SJSA1 (cell line): ENCODE data around the gene CTAGE4. TPM values are rescaled to one million over a fixed set of nuclear protein-coding genes. Genes with fewer than 3 reads are reported as not detected.
"Not testable (repeated sequence)": the region's sequence is repeated elsewhere in the genome, so short reads cannot be mapped to it uniquely, and the experiment has no call there.

ENCODE experiments used
- DNase-seq, 2 experiments: peaks; one replicate each; pipeline ENCODE4 v3.0.0-alpha.2; 2015 to 2020; ENCODE audit warnings: low spot score in 2 of 2, low read depth in 1 of 2
- H3K27ac ChIP-seq: fragments of 250-450 bp; sonication (Bioruptor Pico); 2 replicates; pipeline ENCODE4 v1.5.1; 2020; ENCODE audit warnings: mild to moderate bottlenecking, moderate library complexity
- H3K27me3 ChIP-seq: fragments of 250-450 bp; sonication (Bioruptor Pico); replicated peaks from 2 replicates; pipeline ENCODE4 v1.5.1; 2020; ENCODE audit warnings: mild to moderate bottlenecking, moderate library complexity
- H3K36me3 ChIP-seq: fragments of 250-450 bp; sonication (Bioruptor Pico); 2 replicates; pipeline ENCODE4 v1.5.1; 2020; ENCODE audit warnings: mild to moderate bottlenecking
- H3K4me1 ChIP-seq: fragments of 250-450 bp; sonication (Bioruptor Pico); replicated peaks from 2 replicates; pipeline ENCODE4 v1.6.1; 2021; ENCODE audit warnings: mild to moderate bottlenecking
- H3K4me3 ChIP-seq: fragments of 250-450 bp; sonication (Bioruptor Pico); 2 replicates; pipeline ENCODE4 v1.5.1; 2020; ENCODE audit warnings: mild to moderate bottlenecking
- H3K9me3 ChIP-seq: fragments of 250-450 bp; sonication (Bioruptor Pico); replicated peaks from 2 replicates; pipeline ENCODE4 v1.5.1; 2020; ENCODE audit warnings: mild to moderate bottlenecking
- total RNA-seq: library from RNA; depleted of rRNA; stranded (reverse); fragments of >200 nt; shearing (Covaris generic); gene quantifications from 2 replicates; pipeline ENCODE4 v1.2.3, GENCODE V29; 2014; rRNA removed

The CTAGE4 gene
- total RNA-seq: not detected in 2 replicates

GRCh38 chr7:144183166-144183565, at the start of gene CTAGE4:
Gene CTAGE4 (plus strand): TSS chr7:144183466. CDS start chr7:144183504, 38 bp downstream.
- not testable (repeated sequence) for H3K4me3 ChIP-seq, H3K27ac ChIP-seq, H3K4me1 ChIP-seq, H3K27me3 ChIP-seq, H3K36me3 ChIP-seq, H3K9me3 ChIP-seq, DNase-seq

GRCh38 chr7:144134116-144134515, 49.1 kb upstream of the CTAGE4 start:
- no peak for DNase-seq
- no peaks in the 10 kb centered on the region for H3K27me3 ChIP-seq
- H3K4me1 ChIP-seq: no peaks in the 10 kb centered on the region
- H3K36me3 ChIP-seq: no peaks in the 10 kb centered on the region
- no peaks in the 10 kb centered on the region for H3K9me3 ChIP-seq
- no peak overlapping the region for H3K4me3 ChIP-seq
- no peak overlapping the region for H3K27ac ChIP-seq

- DNase-seq: no peak
- no peaks in the 10 kb centered on the region for H3K36me3 ChIP-seq
These were observed 45.8 kb upstream of the CTAGE4 start for GRCh38 chr7:144137501-144137900.

GRCh38 chr7:144142187-144142586, 41.1 kb upstream of the CTAGE4 start:
- no peaks in the 10 kb centered on the region for H3K9me3 ChIP-seq
- no peaks in the 10 kb centered on the region for H3K4me1 ChIP-seq
- no peaks in the 10 kb centered on the region for H3K36me3 ChIP-seq
- H3K27me3 ChIP-seq: no peaks in the 10 kb centered on the region
- H3K4me3 ChIP-seq: no peak overlapping the region
- no peak for DNase-seq
- H3K27ac ChIP-seq: no peak overlapping the region

More at GRCh38 chr7:144137501-144137900, 45.8 kb upstream of the CTAGE4 start:
- no peak overlapping the region for H3K4me3 ChIP-seq
- H3K27me3 ChIP-seq: no peaks in the 10 kb centered on the region
- no peaks in the 10 kb centered on the region for H3K9me3 ChIP-seq
- H3K27ac ChIP-seq: no peak overlapping the region
- no peaks in the 10 kb centered on the region for H3K4me1 ChIP-seq

GRCh38 chr7:144144426-144144825, 38.8 kb upstream of the CTAGE4 start:
- Histone ChIP-seq H3K27ac (no peak overlapping the region), H3K9me3 (no peaks in the 10 kb centered on the region; the same call in 1 of the 2 replicates), H3K4me3 (no peak overlapping the region), H3K36me3 (no peaks in the 10 kb centered on the region), H3K27me3 (no peaks in the 10 kb centered on the region), H3K4me1 (no peaks in the 10 kb centered on the region)
- DNase-seq: no peak

- DNase-seq: no peak
- Histone ChIP-seq H3K9me3 (no peaks in the 10 kb centered on the region; the same call in 1 of the 2 replicates), H3K4me3 (no peak overlapping the region), H3K27me3 (no peaks in the 10 kb centered on the region), H3K4me1 (no peaks in the 10 kb centered on the region), H3K36me3 (no peaks in the 10 kb centered on the region), H3K27ac (no peak overlapping the region)
These were observed 34.9 kb upstream of the CTAGE4 start for GRCh38 chr7:144148224-144148827.

- no peaks in the 10 kb centered on the region for H3K9me3 ChIP-seq
- H3K27me3 ChIP-seq: no peaks in the 10 kb centered on the region
- no peak overlapping the region for H3K4me3 ChIP-seq
- no peak for DNase-seq
- H3K27ac ChIP-seq: no peak overlapping the region
- no peaks in the 10 kb centered on the region for H3K36me3 ChIP-seq
- no peaks in the 10 kb centered on the region for H3K4me1 ChIP-seq
These were observed 24.4 kb upstream of the CTAGE4 start for GRCh38 chr7:144158861-144159260.

GRCh38 chr7:144164784-144165183, 18.5 kb upstream of the CTAGE4 start:
- Histone ChIP-seq H3K27me3 (no peaks in the 10 kb centered on the region), H3K27ac (no peak overlapping the region), H3K36me3 (no peaks in the 10 kb centered on the region), H3K4me1 (no peaks in the 10 kb centered on the region), H3K9me3 (no peaks in the 10 kb centered on the region), H3K4me3 (no peak overlapping the region)
- no peak for DNase-seq

GRCh38 chr7:144171594-144172350, 11.5 kb upstream of the CTAGE4 start:
- H3K36me3 ChIP-seq, H3K27ac ChIP-seq: not testable (repeated sequence)

GRCh38 chr7:144174613-144175012, 8.7 kb upstream of the CTAGE4 start:
- Histone ChIP-seq H3K9me3 (no peaks in the 10 kb centered on the region), H3K4me1 (no peaks in the 10 kb centered on the region), H3K27me3 (no peaks in the 10 kb centered on the region; the same call in 1 of the 2 replicates), H3K4me3 (no peak overlapping the region), H3K27ac (no peak overlapping the region), H3K36me3 (no peaks in the 10 kb centered on the region)
- DNase-seq: no peak

More at GRCh38 chr7:144171594-144172350, 11.5 kb upstream of the CTAGE4 start:
- DNase-seq, H3K4me1 ChIP-seq, H3K9me3 ChIP-seq, H3K4me3 ChIP-seq, H3K27me3 ChIP-seq: not testable (repeated sequence)

- not testable (repeated sequence) for DNase-seq, H3K9me3 ChIP-seq, H3K27ac ChIP-seq, H3K4me1 ChIP-seq, H3K36me3 ChIP-seq, H3K4me3 ChIP-seq, H3K27me3 ChIP-seq
These were observed 4.7 kb upstream of the CTAGE4 start for GRCh38 chr7:144178380-144179164.

GRCh38 chr7:144179165-144179479, 4.1 kb upstream of the CTAGE4 start:
- H3K9me3 ChIP-seq, H3K36me3 ChIP-seq, H3K27ac ChIP-seq, H3K4me3 ChIP-seq, H3K4me1 ChIP-seq, DNase-seq, H3K27me3 ChIP-seq: not testable (repeated sequence)

GRCh38 chr7:144187848-144188247, 4.6 kb downstream of the CTAGE4 start:
- not testable (repeated sequence) for H3K9me3 ChIP-seq, H3K36me3 ChIP-seq, H3K27ac ChIP-seq, H3K27me3 ChIP-seq, H3K4me1 ChIP-seq, H3K4me3 ChIP-seq, DNase-seq

- H3K4me3 ChIP-seq, H3K4me1 ChIP-seq, DNase-seq, H3K36me3 ChIP-seq, H3K27ac ChIP-seq, H3K9me3 ChIP-seq, H3K27me3 ChIP-seq: not testable (repeated sequence)
These were observed 5.4 kb downstream of the CTAGE4 start for GRCh38 chr7:144188578-144189171.
